SK-N-SH treated with all-trans-retinoic acid at 6 μM for 48 hours (cell line): ENCODE results near the gene FSTL3.

ENCODE experiments used
- ATAC-seq: fragments of 200-7000 bp; cut with Tn5 transposase; 3 replicates; pipeline ENCODE4 v1.9.1; 2020; ENCODE audit warnings: mild to moderate bottlenecking, moderate library complexity
- ARNTL ChIP-seq: fragments of 450-650 bp; formaldehyde crosslinking; IDR thresholded peaks from 2 replicates; pipeline ENCODE4 v1.5.0; 2020; ENCODE audit warnings: low read depth, mild to moderate bottlenecking, moderate library complexity, borderline replicate concordance
- BACH2 ChIP-seq: fragments of 250-450 bp; sonication (Bioruptor Pico); IDR thresholded peaks from 2 replicates; pipeline ENCODE4 v1.9.0; 2021; ENCODE audit warnings: mild to moderate bottlenecking, borderline replicate concordance
- CSDC2 ChIP-seq: fragments of 250-450 bp; sonication (Bioruptor Pico); IDR thresholded peaks from 2 replicates; pipeline ENCODE4 v1.5.0; 2020; ENCODE audit warnings: mild to moderate bottlenecking, moderate library complexity
- ESRRG ChIP-seq: fragments of 250-450 bp; sonication (Bioruptor Pico); IDR thresholded peaks from 2 replicates; pipeline ENCODE4 v1.6.1; 2021; ENCODE audit warnings: mild to moderate bottlenecking
- GLIS3 ChIP-seq: fragments of 250-450 bp; sonication (Bioruptor Pico); IDR thresholded peaks from 2 replicates; pipeline ENCODE4 v1.5.0; 2020; ENCODE audit warnings: mild to moderate bottlenecking, moderate library complexity
- ISL1 ChIP-seq: fragments of 250-450 bp; sonication (Bioruptor Pico); IDR thresholded peaks from 2 replicates; pipeline ENCODE4 v2.1.2; 2022; ENCODE audit warnings: mild to moderate bottlenecking, moderate library complexity
- OSR1 ChIP-seq: fragments of 250-450 bp; sonication (Bioruptor Pico); IDR thresholded peaks from 2 replicates; pipeline ENCODE4 v1.8.0; 2022; ENCODE audit warnings: moderate library complexity, mild to moderate bottlenecking, inconsistent platforms
- PPARA ChIP-seq: fragments of 250-450 bp; sonication (Bioruptor Pico); IDR thresholded peaks from 2 replicates; pipeline ENCODE4 v1.5.0; 2020; ENCODE audit warnings: mild to moderate bottlenecking, borderline replicate concordance
- RARB ChIP-seq: fragments of 250-450 bp; sonication (Bioruptor Pico); IDR thresholded peaks from 2 replicates; pipeline ENCODE4 v1.8.0; 2021; ENCODE audit warnings: mild to moderate bottlenecking, moderate library complexity
- SNAI2 ChIP-seq: fragments of 250-450 bp; sonication (Bioruptor Pico); IDR thresholded peaks from 2 replicates; pipeline ENCODE4 v1.5.0; 2020; ENCODE audit warnings: mild to moderate bottlenecking, moderate library complexity
- TCF4 ChIP-seq: fragments of 250-450 bp; sonication (Bioruptor Pico); IDR thresholded peaks from 2 replicates; pipeline ENCODE4 v1.8.0; 2021; ENCODE audit warnings: mild to moderate bottlenecking, moderate library complexity, borderline replicate concordance
- ZC3H10 ChIP-seq: fragments of 250-450 bp; sonication (Bioruptor Pico); IDR thresholded peaks from 2 replicates; pipeline ENCODE4 v1.5.1; 2021; ENCODE audit warnings: mild to moderate bottlenecking, moderate library complexity
- ZFP3 ChIP-seq: fragments of 250-450 bp; sonication (Bioruptor Pico); IDR thresholded peaks from 2 replicates; pipeline ENCODE4 v1.5.0; 2020; ENCODE audit warnings: mild to moderate bottlenecking, moderate library complexity
- ZFP30 ChIP-seq: fragments of 450-650 bp; formaldehyde crosslinking; IDR thresholded peaks from 2 replicates; pipeline ENCODE4 v1.5.0; 2022; ENCODE audit warnings: mild to moderate bottlenecking, moderate library complexity
- ZNF565 ChIP-seq: fragments of 450-650 bp; formaldehyde crosslinking; conservative IDR thresholded peaks from 2 replicates; pipeline ENCODE4 v1.5.0; 2020; ENCODE audit warnings: low read depth, mild to moderate bottlenecking, moderate library complexity
- ZNF70 ChIP-seq: fragments of 450-650 bp; formaldehyde crosslinking; IDR thresholded peaks from 2 replicates; pipeline ENCODE4 v1.5.0; 2020; ENCODE audit warnings: mild to moderate bottlenecking, moderate library complexity
- TF ChIP-seq, protein P1 (sequence below): fragments of 250-450 bp; sonication (Bioruptor Pico); IDR thresholded peaks from 2 replicates; pipeline ENCODE4 v1.5.0; 2020; ENCODE audit warnings: mild to moderate bottlenecking, moderate library complexity
- TF ChIP-seq, protein P2 (sequence below): fragments of 250-450 bp; sonication (Bioruptor Pico); IDR thresholded peaks from 2 replicates; pipeline ENCODE4 v1.8.0; 2020; ENCODE audit warnings: mild to moderate bottlenecking, moderate library complexity, borderline replicate concordance
- TF ChIP-seq, protein P3 (sequence below): fragments of 250-450 bp; sonication (Bioruptor Pico); IDR thresholded peaks from 2 replicates; pipeline ENCODE4 v1.5.1; 2021; ENCODE audit warnings: mild to moderate bottlenecking, moderate library complexity
- TF ChIP-seq, protein P4 (sequence below): fragments of 250-450 bp; sonication (Bioruptor Pico); IDR thresholded peaks from 2 replicates; pipeline ENCODE4 v1.8.0; 2021; ENCODE audit warnings: low read depth, mild to moderate bottlenecking, moderate library complexity, borderline replicate concordance

Gene FSTL3

GRCh38 chr19:655691-656090 is 20.5 kb upstream of the FSTL3 start:
- TF ChIP-seq TCF4 (CRISPR knock-in tag) (no peak), ISL1 (CRISPR knock-in tag) (no peak), PPARA (no peak), ESRRG (CRISPR knock-in tag) (no peak), ZC3H10 (CRISPR knock-in tag) (no peak), SNAI2 (CRISPR knock-in tag) (no peak), OSR1 (CRISPR knock-in tag) (no peak), BACH2 (CRISPR knock-in tag) (no peak), GLIS3 (CRISPR knock-in tag) (no peak), ZNF70 (CRISPR knock-in tag) (no peak), CSDC2 (CRISPR knock-in tag) (no peak), ARNTL (CRISPR knock-in tag) (no peak)
- TF ChIP-seq, protein P1, sequence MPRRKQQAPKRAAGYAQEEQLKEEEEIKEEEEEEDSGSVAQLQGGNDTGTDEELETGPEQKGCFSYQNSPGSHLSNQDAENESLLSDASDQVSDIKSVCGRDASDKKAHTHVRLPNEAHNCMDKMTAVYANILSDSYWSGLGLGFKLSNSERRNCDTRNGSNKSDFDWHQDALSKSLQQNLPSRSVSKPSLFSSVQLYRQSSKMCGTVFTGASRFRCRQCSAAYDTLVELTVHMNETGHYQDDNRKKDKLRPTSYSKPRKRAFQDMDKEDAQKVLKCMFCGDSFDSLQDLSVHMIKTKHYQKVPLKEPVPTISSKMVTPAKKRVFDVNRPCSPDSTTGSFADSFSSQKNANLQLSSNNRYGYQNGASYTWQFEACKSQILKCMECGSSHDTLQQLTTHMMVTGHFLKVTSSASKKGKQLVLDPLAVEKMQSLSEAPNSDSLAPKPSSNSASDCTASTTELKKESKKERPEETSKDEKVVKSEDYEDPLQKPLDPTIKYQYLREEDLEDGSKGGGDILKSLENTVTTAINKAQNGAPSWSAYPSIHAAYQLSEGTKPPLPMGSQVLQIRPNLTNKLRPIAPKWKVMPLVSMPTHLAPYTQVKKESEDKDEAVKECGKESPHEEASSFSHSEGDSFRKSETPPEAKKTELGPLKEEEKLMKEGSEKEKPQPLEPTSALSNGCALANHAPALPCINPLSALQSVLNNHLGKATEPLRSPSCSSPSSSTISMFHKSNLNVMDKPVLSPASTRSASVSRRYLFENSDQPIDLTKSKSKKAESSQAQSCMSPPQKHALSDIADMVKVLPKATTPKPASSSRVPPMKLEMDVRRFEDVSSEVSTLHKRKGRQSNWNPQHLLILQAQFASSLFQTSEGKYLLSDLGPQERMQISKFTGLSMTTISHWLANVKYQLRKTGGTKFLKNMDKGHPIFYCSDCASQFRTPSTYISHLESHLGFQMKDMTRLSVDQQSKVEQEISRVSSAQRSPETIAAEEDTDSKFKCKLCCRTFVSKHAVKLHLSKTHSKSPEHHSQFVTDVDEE (CRISPR knock-in tag), result no peak
- TF ChIP-seq, protein P2, sequence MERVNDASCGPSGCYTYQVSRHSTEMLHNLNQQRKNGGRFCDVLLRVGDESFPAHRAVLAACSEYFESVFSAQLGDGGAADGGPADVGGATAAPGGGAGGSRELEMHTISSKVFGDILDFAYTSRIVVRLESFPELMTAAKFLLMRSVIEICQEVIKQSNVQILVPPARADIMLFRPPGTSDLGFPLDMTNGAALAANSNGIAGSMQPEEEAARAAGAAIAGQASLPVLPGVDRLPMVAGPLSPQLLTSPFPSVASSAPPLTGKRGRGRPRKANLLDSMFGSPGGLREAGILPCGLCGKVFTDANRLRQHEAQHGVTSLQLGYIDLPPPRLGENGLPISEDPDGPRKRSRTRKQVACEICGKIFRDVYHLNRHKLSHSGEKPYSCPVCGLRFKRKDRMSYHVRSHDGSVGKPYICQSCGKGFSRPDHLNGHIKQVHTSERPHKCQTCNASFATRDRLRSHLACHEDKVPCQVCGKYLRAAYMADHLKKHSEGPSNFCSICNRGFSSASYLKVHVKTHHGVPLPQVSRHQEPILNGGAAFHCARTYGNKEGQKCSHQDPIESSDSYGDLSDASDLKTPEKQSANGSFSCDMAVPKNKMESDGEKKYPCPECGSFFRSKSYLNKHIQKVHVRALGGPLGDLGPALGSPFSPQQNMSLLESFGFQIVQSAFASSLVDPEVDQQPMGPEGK (CRISPR knock-in tag), result no peak
- TF ChIP-seq, protein P3, sequence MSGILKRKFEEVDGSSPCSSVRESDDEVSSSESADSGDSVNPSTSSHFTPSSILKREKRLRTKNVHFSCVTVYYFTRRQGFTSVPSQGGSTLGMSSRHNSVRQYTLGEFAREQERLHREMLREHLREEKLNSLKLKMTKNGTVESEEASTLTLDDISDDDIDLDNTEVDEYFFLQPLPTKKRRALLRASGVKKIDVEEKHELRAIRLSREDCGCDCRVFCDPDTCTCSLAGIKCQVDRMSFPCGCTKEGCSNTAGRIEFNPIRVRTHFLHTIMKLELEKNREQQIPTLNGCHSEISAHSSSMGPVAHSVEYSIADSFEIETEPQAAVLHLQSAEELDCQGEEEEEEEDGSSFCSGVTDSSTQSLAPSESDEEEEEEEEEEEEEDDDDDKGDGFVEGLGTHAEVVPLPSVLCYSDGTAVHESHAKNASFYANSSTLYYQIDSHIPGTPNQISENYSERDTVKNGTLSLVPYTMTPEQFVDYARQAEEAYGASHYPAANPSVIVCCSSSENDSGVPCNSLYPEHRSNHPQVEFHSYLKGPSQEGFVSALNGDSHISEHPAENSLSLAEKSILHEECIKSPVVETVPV (CRISPR knock-in tag), result no peak
- TF ChIP-seq, protein P4, sequence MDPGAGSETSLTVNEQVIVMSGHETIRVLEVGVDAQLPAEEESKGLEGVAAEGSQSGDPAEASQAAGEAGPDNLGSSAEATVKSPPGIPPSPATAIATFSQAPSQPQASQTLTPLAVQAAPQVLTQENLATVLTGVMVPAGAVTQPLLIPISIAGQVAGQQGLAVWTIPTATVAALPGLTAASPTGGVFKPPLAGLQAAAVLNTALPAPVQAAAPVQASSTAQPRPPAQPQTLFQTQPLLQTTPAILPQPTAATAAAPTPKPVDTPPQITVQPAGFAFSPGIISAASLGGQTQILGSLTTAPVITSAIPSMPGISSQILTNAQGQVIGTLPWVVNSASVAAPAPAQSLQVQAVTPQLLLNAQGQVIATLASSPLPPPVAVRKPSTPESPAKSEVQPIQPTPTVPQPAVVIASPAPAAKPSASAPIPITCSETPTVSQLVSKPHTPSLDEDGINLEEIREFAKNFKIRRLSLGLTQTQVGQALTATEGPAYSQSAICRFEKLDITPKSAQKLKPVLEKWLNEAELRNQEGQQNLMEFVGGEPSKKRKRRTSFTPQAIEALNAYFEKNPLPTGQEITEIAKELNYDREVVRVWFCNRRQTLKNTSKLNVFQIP (CRISPR knock-in tag), result no peak
- no peak for ATAC-seq

- ATAC-seq, result no peak
- TF ChIP-seq GLIS3 (CRISPR knock-in tag) (no peak), ZFP3 (CRISPR knock-in tag) (no peak), CSDC2 (CRISPR knock-in tag) (no peak), ESRRG (CRISPR knock-in tag) (no peak), RARB (no peak), ZNF565 (no peak)
- TF ChIP-seq, protein P1 (CRISPR knock-in tag), result no peak
- TF ChIP-seq, all 23 proteins: peak for 0
These were observed 19.2 kb upstream of the FSTL3 start for GRCh38 chr19:656751-657559.

DNA sequence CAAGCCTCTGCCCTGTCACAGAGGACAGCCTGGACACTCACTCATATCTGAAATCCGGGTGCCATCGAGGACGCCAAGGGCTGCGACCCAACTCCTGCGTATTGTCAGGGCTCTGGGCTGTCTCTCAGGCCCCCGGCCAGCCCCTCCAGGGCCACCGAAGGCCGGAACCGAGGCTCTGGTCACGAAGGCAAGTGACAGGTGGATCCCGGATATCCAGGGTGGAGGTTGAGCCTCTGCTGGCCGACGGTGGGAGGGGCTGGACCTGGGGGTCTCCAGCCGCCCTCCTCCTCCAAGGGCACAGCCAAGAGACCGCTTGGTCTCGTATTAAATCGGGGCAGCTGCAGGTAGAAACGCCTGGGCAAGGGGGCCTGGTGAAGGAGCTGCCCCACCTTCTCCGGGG is 18.6 kb upstream of the FSTL3 start:
- ATAC-seq, result no peak
- TF ChIP-seq ZNF70 (CRISPR knock-in tag) (no peak), SNAI2 (CRISPR knock-in tag) (no peak), PPARA (no peak), CSDC2 (CRISPR knock-in tag) (no peak), ZNF565 (no peak), ZFP30 (no peak), ARNTL (CRISPR knock-in tag) (no peak), GLIS3 (CRISPR knock-in tag) (no peak), TCF4 (CRISPR knock-in tag) (no peak)
- TF ChIP-seq, protein P1 (CRISPR knock-in tag), result no peak
- TF ChIP-seq, protein P4 (CRISPR knock-in tag), result no peak
